ENCODE results near the gene APOD.
"Not testable (repeated sequence)": the region's sequence is repeated elsewhere in the genome, so short reads cannot be mapped to it uniquely, and the experiment has no call there.

Gene APOD

DNA sequence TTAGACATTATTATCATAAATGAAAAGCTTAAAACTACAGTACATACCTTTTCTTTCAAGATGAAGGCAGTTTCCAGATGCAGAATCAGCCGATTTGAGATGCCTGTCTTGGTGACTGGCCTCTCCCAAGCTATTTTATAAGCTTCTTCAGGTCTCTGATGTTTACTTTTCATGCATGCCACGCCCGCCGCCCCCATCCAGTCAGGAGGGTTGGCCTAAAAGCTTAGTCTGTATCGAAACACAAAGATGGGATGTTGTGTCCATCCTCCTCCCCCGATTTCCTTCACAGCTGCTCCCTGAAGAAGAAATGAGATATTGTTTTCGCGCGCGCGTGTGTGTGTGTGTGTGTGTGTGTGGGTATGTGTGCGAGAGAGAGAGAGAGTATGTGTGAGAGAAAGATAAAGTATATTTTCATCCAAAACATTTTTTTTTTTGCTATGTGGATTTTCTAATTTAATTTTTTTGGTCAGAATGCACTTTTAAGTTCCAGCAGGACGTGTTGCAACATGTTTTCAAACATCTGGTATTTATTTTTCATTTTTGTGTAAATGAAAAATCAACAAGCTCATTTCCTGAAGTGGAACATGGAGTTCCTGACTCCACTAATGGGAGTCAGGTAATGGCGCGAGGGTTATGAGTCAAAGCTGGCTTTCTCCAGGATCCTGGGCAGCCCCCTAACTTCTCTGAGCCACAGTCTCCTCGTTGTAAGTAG lies at the start of gene APOD:
TSS of gene APOD (minus strand) at position 110 of the 712 bp plus-strand sequence. CDS start 4,479 bp downstream, outside the sequence.
- peak within 1 kb of the TSS; percentile 43 for H3K27ac ChIP-seq
- no peak for TF ChIP-seq ZFX (IDR thresholded peaks at IDR 0.05; ENCODE audit: borderline replicate concordance)
- TF ChIP-seq, protein P1, sequence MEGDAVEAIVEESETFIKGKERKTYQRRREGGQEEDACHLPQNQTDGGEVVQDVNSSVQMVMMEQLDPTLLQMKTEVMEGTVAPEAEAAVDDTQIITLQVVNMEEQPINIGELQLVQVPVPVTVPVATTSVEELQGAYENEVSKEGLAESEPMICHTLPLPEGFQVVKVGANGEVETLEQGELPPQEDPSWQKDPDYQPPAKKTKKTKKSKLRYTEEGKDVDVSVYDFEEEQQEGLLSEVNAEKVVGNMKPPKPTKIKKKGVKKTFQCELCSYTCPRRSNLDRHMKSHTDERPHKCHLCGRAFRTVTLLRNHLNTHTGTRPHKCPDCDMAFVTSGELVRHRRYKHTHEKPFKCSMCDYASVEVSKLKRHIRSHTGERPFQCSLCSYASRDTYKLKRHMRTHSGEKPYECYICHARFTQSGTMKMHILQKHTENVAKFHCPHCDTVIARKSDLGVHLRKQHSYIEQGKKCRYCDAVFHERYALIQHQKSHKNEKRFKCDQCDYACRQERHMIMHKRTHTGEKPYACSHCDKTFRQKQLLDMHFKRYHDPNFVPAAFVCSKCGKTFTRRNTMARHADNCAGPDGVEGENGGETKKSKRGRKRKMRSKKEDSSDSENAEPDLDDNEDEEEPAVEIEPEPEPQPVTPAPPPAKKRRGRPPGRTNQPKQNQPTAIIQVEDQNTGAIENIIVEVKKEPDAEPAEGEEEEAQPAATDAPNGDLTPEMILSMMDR (IDR thresholded peaks at IDR 0.05) = no peak

DNA sequence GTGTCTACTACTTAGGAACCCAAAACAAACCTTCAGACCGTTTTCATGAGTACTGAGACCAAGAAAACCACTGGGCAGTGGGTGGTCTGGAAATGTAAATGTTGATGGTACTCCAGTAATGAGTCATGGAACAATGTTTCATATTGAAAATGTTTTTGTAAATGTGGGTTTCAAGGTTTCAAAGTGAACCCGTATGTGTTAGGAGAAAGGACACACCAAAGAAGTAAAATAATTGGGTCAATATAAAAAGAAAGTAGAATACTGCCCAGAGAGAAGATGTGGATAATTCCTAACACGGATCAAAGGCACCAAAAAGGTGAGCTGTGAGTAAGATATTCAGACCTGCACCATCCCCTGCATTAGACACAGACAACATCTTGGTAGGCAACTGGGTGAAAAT lies 49.6 kb upstream of the APOD start:
- H3K27ac ChIP-seq = not testable (repeated sequence)

DNA sequence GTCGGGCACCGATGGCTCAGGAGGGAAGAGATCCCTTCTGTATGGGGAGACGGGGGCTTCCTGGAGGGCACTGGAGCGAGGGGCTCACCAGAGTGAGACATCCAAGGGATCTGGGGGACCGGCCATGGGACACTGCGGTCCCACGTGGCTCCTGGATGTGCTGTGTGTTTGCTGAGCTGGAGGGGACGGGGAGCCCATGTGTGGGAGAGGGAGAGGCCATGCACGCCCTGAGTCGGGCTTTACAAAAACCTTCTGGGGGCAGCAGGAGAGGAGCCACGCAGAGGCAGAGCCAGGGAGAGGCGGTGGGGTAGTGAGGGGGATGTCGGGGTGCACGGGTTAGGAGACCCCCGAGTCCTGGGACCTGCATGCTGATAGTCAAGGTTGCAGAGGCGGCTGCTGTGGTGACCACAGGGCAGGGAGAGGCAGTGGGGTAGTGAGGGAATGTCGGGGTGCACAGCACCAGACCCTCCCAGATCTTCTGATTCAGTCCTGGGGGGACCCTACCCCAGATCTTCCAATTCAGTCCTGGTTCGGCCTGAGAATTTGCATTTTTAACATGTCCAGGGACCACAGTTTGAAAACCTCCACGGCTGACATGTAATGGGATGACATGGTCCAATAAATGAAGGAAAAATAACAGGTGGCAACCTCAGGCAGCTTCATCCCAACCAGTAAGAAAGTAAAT lies 48.9 kb upstream of the APOD start:
- H3K27ac ChIP-seq = not testable (repeated sequence)

DNA sequence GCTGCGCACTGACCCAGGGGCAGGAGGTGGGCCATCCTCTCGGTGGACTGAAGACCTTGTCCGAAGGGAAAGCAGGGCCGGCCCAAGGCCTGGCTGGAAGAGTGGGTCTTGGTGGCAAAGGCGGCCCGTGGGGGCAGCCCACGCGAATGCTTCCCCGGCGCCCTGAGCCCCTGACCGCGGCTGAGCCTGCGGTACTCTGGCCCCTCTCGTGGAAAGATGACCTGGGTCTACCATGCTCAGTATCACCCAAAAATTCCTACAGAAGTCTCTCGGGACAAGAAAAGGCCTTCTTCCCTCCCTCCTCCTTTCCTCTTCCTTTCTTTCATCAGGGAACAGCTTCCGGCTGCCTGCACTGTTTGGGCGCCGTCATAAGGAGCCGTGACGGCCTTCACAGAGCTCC lies 48.3 kb upstream of the APOD start:
- not testable (repeated sequence) for H3K27ac ChIP-seq

DNA sequence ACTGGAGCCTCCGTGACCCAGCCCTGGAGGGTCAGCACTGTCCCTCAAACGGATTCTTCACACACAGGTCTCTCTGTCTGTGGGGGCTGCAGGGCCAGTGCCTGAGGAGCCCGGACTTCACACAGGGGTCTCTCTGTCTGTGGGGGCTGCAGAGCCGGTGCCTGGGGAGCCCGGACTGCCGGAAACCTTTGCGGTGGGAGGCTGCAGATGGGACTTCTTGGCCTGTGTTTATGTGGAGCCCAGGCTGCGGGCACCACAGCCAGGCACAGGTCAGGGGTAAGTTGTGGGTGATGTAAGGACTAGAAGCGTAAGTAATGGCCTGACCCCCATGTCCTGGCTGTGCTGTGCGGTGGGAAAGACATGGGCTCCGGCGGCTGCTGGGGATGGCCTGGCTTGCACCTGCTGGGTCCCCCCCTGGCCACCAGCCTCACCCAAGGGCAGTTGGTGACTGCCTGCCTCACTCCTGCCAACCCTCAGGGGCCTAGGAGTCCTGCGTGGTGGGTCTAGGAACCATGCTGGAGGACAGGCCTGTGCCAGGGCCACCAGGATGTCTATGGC lies 47.3 kb upstream of the APOD start:
- not testable (repeated sequence) for H3K27ac ChIP-seq

DNA sequence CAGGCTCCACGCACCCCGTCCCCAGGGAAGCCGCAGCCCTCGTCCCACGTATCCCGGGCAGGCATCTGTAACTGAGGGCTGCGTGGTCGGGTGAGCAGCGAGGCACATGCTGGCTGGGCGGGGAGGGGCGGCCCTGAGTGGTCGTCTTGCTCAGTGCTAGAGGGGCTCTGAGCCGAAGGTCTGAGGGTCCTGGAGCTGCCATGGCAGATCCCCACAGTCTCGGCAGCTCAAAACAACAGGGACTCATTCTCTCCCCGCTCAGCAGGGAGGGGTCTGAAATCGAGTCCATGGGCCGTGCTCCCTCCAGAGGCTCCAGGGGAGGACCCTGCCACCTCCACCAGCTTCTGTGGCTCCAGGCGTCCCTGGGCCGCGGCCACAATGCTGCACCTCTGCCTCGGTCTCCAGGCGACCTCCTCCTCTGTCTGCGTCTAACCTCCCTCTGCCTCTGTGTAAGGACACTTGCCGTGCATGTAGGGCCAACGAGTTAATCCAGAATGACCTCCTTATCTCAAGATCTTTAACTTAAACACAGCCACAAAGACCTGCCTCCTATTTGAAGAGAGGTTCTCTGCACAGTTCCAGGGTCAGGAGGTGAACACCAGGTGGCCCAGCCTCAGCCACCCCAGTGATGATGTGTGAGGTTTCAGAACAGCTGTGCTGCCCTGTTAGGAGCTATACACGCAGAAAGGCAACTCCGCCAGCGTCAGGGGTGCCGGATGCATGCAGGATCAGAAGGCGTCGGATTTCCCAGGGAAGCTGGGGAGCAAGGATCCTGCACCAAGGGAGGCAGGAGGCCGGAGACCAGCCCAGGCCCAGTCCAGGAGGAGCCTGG lies 46.6 kb upstream of the APOD start:
- H3K27ac ChIP-seq = not testable (repeated sequence)

DNA sequence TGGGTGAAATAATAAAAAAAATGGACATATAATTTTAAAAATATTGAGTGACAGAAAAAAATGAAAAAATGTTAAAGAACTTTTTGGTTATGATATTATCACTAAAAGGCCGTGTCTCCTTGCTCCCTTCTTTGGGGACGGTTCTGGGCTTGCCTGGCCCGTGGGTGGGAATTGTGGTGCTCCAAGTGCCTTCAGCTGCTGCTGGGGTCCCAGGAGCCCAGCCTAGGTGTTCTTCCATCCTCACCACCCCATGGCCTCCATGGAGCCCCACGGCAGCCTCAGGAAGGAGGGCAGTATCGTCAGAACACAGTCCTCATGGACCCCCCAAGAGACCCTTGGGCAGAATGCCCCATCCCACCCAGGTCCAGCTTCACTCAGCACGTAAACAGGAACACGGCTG lies 45.9 kb upstream of the APOD start:
- not testable (repeated sequence) for H3K27ac ChIP-seq

DNA sequence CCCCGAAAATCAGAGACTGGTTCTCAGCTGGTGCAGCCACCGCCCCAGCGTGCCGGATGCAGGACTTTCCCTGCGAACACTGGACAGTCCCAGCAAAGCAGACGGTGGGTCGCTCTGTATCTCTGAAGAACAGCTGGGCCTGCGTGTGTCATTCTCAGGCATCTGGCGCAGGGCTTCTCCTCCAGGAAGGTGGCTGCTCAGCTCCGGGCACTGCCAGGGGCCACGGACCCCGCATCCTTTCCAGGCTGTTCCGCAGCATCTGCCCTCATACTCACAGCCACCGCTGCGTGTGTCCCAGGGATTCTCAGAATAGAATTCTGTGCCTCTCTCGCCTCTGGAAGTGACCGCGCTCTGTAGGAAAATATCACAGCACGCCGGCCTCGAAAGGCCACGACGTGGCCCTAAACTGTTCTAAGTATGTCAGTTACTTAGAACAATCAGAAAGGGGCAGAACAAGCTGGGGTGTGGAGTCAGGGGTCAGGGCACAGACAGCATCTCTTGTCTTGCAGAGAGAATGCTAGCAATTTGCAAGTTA lies 44.7 kb upstream of the APOD start:
- H3K27ac ChIP-seq = not testable (repeated sequence)

DNA sequence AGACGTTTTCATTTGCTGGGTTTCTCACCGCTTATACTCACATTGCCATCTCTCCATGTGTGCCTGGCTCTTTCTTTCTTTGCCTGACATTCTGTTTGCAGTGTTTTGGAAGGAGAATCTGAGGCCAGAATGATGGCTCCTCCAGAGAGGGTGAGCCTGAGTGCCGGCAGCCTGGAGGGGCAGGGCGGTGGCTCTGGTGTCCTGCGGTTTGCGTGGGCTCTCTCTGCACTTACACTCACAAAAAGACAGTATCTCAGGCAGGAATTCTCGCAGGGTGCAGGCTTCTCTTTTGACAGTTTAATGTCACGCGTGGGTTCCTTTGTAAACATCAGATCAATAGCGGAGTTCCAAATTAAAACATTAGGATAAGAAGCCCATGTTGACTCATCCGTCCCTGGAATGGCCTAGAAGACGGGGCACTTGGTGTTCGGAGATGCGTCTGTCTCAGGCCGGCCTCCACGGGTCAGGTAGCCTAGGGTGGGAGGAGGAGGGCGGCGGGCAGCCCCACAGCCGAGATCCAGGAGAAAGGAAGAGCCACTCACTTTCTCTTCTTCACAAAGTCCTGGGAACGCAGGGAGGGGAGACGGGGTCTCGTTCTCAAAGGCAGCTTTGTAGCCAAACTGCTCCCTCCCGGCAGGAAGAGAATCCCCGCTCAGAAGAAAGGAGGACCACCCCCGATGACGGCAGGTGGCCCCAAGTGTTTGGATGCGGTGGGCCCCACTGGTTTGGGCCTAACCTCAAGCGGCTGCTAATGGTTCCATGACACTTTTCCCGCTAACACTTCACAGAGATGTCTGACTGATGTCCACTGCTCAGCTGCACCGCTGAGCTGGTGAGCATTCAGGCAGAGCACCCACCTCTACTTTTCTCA lies 44.0 kb upstream of the APOD start:
- H3K27ac ChIP-seq = not testable (repeated sequence)

DNA sequence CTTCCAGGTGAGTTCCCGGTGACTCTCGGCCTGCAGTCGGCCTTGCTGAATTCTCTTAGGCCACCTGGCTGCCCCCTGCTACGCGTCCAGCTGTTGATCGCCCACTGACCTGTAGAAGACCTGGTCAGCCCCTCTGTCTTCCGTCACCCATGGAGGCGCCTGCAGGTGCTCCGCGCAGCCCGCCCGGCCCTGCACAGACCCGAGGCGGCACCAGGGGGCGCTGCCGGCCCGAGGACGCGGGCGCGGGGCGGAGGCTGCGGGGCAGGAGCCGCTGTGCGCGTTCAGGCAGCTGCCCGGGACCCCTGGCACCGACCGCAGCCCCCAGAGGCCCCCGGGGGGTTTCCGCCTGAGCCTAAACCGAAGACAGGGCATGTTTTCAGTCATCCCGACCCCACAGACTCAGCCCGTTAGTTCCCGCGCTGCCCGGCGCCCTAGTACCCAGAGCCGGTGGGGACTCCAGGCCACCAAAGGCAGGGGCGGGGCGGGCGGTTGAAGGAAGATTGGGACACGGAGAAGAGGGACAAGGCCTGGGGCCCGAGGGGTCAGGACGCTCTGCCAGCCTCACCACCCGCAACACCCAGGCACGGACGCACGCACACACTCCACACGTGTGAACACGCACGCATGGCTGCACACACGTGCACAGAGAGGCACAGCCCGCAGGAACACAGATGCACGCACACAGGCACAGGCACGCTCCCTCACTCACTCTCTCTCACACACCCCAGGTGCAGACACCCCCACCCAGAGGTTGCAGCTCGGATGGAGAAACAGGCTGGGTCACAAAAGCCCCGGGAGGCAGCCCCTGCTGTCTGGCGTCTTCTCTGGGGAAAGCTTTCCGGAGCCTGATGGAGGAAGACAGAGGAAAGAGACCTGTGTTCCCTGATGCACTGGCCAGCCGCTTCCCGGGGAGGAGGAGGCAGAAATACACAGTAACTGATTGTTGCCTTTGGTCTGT lies 41.1 kb upstream of the APOD start:
- not testable (repeated sequence) for H3K27ac ChIP-seq

DNA sequence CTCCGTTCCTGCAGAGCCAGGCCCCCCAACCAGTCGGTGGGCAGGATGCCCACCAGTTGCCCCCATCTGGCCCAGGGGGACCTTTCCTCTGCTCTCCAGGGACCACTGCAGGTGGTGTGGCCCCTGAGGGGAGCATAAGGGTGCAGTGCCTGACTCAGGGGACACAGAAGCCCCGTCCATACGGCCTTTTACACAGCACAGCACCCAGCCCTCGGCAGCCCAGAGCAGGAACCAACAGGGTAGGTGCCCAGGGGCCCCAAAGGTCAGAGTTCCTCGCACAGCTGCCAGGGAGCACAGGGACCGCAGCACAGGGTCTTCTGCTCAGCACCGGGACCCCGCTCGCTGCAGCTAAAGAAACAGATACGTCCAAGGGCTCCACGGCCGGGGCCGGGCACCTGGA lies 40.4 kb upstream of the APOD start:
- H3K27ac ChIP-seq = not testable (repeated sequence)

DNA sequence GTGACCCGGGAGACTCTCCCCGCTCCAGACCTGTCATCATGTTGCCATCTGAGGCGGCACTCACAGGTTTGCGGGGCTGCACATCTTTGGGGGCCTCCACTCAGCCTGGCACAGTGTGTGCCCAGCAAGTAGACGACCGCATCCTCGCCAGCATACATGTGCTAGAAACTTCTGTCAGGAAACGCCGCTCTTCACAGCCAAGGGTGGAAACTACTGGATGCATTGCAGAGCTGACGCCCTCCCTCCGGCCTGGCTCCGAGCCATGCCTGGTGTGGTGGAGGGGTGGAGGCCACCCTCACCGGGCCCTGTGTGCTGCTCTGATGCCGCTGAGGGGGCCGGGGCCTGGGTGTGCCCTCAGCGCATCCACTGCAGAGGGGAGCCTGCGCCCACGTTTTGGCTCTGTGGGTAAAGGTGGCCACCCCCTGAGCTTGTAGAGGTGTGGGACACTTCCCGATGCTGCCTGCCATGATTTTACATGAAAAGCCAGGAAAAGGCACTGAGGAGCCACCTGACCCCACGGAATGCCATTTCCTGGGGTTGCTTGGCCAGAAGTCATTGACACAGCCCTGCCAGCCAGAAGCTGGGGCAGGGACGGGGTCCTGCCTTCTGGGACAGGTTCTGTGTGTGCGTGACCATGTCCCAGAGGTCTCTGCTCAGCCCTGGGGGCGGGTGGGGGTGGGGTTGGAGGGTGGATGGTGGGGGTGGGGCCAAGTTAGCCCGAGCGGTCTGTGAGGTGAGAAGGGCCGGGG lies 39.7 kb upstream of the APOD start:
- not testable (repeated sequence) for H3K27ac ChIP-seq

DNA sequence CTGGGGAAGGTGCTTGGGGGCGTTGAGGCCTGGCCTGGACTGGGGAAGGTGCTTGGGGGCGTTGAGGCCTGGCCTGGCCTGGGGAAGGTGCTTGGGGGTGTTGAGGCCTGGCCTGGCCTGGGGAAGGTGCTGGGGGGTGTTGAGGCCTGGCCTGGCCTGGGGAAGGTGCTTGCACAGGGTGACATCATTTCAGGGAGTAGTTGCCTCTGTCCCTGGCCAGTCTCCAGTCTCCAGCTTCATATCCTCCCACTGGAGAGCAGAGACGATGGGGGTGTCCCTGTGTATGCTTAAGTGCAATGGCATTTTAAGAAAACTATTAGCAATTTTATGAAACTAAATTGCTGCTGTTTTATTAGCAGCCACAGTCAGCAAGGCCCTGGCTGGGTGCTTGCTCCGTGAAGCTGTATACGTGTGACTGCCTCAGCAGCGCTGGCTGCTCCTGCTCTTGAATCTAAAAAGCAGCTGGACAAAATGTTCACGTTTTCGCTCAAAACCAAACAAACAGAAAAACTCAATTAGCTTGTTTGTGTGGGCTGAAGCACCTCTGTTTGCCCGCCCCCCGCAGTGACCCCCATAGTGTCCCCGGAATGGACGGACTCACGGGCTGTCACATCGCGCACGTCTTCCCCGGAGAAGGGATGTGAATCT lies 38.9 kb upstream of the APOD start:
- H3K27ac ChIP-seq = not testable (repeated sequence)

DNA sequence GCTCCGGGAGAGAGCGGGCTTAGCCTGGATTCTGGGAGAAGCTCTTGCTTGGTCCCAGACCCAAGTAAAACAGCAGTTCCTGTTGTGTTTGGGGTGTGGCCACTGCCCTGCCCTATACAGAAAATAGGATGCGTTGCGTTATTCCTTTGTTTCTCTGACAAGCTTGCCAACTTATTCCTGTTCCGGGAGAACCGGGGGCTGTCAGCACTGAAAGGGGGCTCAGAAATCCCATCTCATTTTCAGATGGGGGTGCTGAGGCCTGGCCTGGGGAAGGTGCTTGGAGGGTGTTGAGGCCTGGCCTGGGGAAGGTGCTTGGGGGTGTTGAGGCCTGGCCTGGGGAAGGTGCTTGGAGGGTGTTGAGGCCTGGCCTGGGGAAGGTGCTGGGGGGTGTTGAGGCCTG lies 38.3 kb upstream of the APOD start:
- H3K27ac ChIP-seq = not testable (repeated sequence)

DNA sequence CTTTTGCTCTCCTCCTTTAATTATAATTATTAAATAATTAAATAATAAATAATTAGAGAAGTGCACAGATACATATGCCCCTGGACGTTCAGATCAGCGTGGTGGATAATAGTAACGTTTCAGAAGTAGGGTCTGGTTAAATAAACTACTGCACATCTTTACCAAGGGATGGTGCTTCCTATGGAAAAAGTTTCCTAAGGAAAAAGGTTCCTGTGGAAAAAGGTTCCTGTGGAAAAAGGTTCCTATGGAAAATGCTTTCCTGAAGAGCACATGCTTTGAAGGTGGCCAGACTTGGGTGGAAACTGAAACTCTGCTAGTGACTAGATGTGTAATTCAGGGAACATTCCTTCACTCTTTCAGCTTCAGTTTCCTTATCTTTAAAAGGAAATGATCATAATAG lies 37.4 kb upstream of the APOD start:
- not testable (repeated sequence) for H3K27ac ChIP-seq

DNA sequence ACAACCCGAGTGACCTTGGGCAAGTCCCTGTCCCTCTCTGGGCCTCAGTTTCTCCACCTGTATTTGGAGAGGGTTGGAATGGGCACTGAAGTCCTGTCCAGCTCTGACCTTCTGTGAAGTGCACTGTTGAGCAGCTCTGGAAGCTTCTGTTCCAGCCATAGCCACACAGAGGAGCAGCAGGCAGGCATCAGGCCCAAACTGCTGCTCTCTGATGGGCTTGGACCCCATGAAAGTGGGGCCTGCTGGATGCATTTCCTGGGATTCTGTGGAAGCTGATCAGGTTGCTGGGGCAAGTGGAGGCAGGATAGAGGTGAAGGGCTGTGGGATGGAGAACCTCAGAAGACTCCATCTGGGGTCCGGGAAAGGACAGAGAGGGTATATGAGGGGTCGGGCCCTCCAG lies 36.7 kb upstream of the APOD start:
- H3K27ac ChIP-seq = not testable (repeated sequence)

Measured in 22Rv1 (cell line).